Measurements from ENCODE around the gene RPS6KA6. TPM values are rescaled to one million over a fixed set of nuclear protein-coding genes. Genes with fewer than 3 reads are reported as not detected.

RPS6KA6 gene
- total and polyA plus RNA-seq, 10 of the 15 experiments (the other 5 are each of a cell fraction or from before 2014, with no cell fraction given): 0.29 to 2.8 (median 1.4) TPM; not detected in 1

GRCh38 chrX:84044051-84044450 lies 143.9 kb downstream of the RPS6KA6 start (continued):
- no peak for TF ChIP-seq ATF3 (IDR thresholded peaks at IDR 0.05; ENCODE audit: borderline replicate concordance, extremely low read depth, low read depth, low read length)
- no peak for TF ChIP-seq NRF1 (conservative IDR thresholded peaks at IDR 0.05; ENCODE audit: low read depth, low read length)

Small RNA genes lying within 50 kb of the gene (microRNA-seq; reads per million reads assigned to microRNA genes)
- not detected for gene MIR548I4

Small RNA genes lying within 50 kb of the gene (small RNA-seq; reads per million reads assigned to genes)
- not detected for gene MIR548I4

Data from GM12878 (cell line).